Fibroblast of gingiva (primary cell): Measurements from ENCODE around the gene PPP1R11.
A peak's percentile ranks its signal among the peaks of the same experiment; 100 is the strongest.
"Not testable (repeated sequence)": the region's sequence is repeated elsewhere in the genome, so short reads cannot be mapped to it uniquely, and the experiment has no call there.

ENCODE experiments used
- DNase-seq: peaks from one replicate; pipeline ENCODE4 v3.0.0-alpha.2; 2011; ENCODE audit warnings: low read depth

Gene PPP1R11

GRCh38 chr6:30097902-30098768 lies 31.1 kb downstream of the PPP1R11 start:
- no peak for DNase-seq

GRCh38 chr6:30100154-30100553 lies 33.2 kb downstream of the PPP1R11 start:
- no peak for DNase-seq

GRCh38 chr6:30100585-30101443 lies 33.8 kb downstream of the PPP1R11 start:
- DNase-seq: no peak

- peak; percentile 79 for DNase-seq
Observed at GRCh38 chr6:30101444-30102413, 34.7 kb downstream of the PPP1R11 start.

GRCh38 chr6:30102414-30102969 lies 35.5 kb downstream of the PPP1R11 start:
- peak; percentile 56 for DNase-seq

- peak; percentile 76 for DNase-seq
Observed at GRCh38 chr6:30102970-30103871, 36.2 kb downstream of the PPP1R11 start.

- no peak for DNase-seq
Observed at GRCh38 chr6:30103872-30104179, 36.8 kb downstream of the PPP1R11 start.

GRCh38 chr6:30104661-30105060 lies 37.7 kb downstream of the PPP1R11 start:
- no peak for DNase-seq

- no peak for DNase-seq
Observed at GRCh38 chr6:30111266-30111856, 44.4 kb downstream of the PPP1R11 start.

- DNase-seq: no peak
Observed at GRCh38 chr6:30112402-30112994, 45.5 kb downstream of the PPP1R11 start.

GRCh38 chr6:30113003-30113759 lies 46.2 kb downstream of the PPP1R11 start, which contains the start of gene TRIM31:
TRIM31 (minus strand) TSS chr6:30113090; CDS start chr6:30112805, 285 bp downstream.
- no peak for DNase-seq

- DNase-seq: no peak
Observed at GRCh38 chr6:30113841-30114240, 46.8 kb downstream of the PPP1R11 start.

GRCh38 chr6:30116724-30117123 lies 49.7 kb downstream of the PPP1R11 start:
- DNase-seq: no peak

- not testable (repeated sequence) for DNase-seq
Observed at GRCh38 chr6:30118691-30119090, 51.7 kb downstream of the PPP1R11 start.
